SK-N-SH treated with all-trans-retinoic acid at 6 μM for 48 hours (cell line): ENCODE results near the gene RSAD2.

Experiments used
- ARNTL ChIP-seq: fragments of 450-650 bp; formaldehyde crosslinking; IDR thresholded peaks from 2 replicates; pipeline ENCODE4 v1.5.0; 2020; ENCODE audit warnings: low read depth, mild to moderate bottlenecking, moderate library complexity, borderline replicate concordance
- PATZ1 ChIP-seq: fragments of 250-450 bp; sonication (Bioruptor Pico); IDR thresholded peaks from 2 replicates; pipeline ENCODE4 v1.8.0; 2020; ENCODE audit warnings: mild to moderate bottlenecking, moderate library complexity, borderline replicate concordance
- PPARA ChIP-seq: fragments of 250-450 bp; sonication (Bioruptor Pico); IDR thresholded peaks from 2 replicates; pipeline ENCODE4 v1.5.0; 2020; ENCODE audit warnings: mild to moderate bottlenecking, borderline replicate concordance
- ZNF565 ChIP-seq: fragments of 450-650 bp; formaldehyde crosslinking; conservative IDR thresholded peaks from 2 replicates; pipeline ENCODE4 v1.5.0; 2020; ENCODE audit warnings: low read depth, mild to moderate bottlenecking, moderate library complexity

GRCh38 chr2:6937582-6937981, 60.0 kb downstream of the RSAD2 start:
- TF ChIP-seq ZNF565 (CRISPR knock-in tag) (no peak), ARNTL (CRISPR knock-in tag) (no peak), PATZ1 (CRISPR knock-in tag) (no peak), PPARA (no peak)
